Esophagus muscularis mucosa (tissue), 4 donors: ENCODE results near the gene GABRA4. TPM values are rescaled to one million over a fixed set of nuclear protein-coding genes. Genes with fewer than 3 reads are reported as not detected.
A peak's percentile ranks its signal among the peaks of the same experiment; 100 is the strongest.

Source experiments
- DNase-seq: peaks from one replicate; pipeline ENCODE4 v3.0.0-alpha.2; 2017; ENCODE audit errors: extremely low spot score
- H3K27ac ChIP-seq, 4 donors: fragments of 200-600 bp; sonication (generic); replicated peaks in 1 of 4; 1 replicate in 3 of 4; 2 replicates in 1 of 4; pipeline ENCODE4 v1.5.1; 2016 to 2019; ENCODE audit warnings: mild to moderate bottlenecking in 1 of 4
- H3K27me3 ChIP-seq, 4 donors: fragments of 200-600 bp; sonication (generic); one replicate each; pipeline versions ENCODE4 v1.5.1 to v1.6.0; 2016 to 2019
- H3K36me3 ChIP-seq, 4 donors: fragments of 200-600 bp; sonication (generic); one replicate each; pipeline ENCODE4 v1.5.1; 2016 to 2019
- H3K4me1 ChIP-seq, 4 donors: fragments of 200-600 bp; sonication (generic); one replicate each; pipeline ENCODE4 v1.5.1; 2016 to 2019
- H3K4me3 ChIP-seq, 4 donors: fragments of 200-600 bp; sonication (generic); 1 replicate in 2 of 4; 2 replicates in 2 of 4; pipeline ENCODE4 v1.5.1; 2016 to 2019; ENCODE audit warnings: mild to moderate bottlenecking in 4 of 4, moderate library complexity in 1 of 4
- H3K9me3 ChIP-seq, 4 donors: fragments of 200-600 bp; sonication (generic); 1 replicate in 3 of 4; 2 replicates in 1 of 4; pipeline ENCODE4 v1.5.1; 2016 to 2019
- CTCF ChIP-seq, 3 experiments: fragments of 200-600 bp in 2 of 3; fragments of 450-650 bp in 1 of 3; sonication (generic) in 2 of 3; IDR thresholded peaks; one replicate each; pipeline ENCODE4 v1.5.1; 2017 to 2019; ENCODE audit warnings: antibody characterized with exemption in 3 of 3, mild to moderate bottlenecking in 2 of 3, moderate library complexity in 1 of 3
- EP300 ChIP-seq: sonication (generic); formaldehyde crosslinking; IDR thresholded peaks from one replicate; pipeline ENCODE4 v1.6.1; 2017; ENCODE audit warnings: antibody characterized with exemption
- POLR2A ChIP-seq: fragments of 450-650 bp; IDR thresholded peaks from one replicate; pipeline ENCODE4 v1.6.1; 2017; ENCODE audit warnings: antibody characterized with exemption, moderate library complexity, mild to moderate bottlenecking, low read depth
- POLR2AphosphoS5 ChIP-seq, 2 donors: sonication (generic); formaldehyde crosslinking; IDR thresholded peaks; one replicate each; pipeline ENCODE4 v1.6.1; 2017; ENCODE audit warnings: antibody characterized with exemption in 2 of 2
- WGBS: methylation state at CpG from one replicate; pipeline ENCODE4 v1.1.5; 2018; 5-methylcytosine and 5-hydroxymethylcytosine counted together
- intact Hi-C: fragments of 100-400 bp; cut with DNase I; formaldehyde crosslinking; loops from one replicate; pipeline ENCODE4 v1.15.1; 2023
- total RNA-seq, 4 donors: library from RNA; depleted of rRNA; stranded (reverse); fragments of >200 nt; gene quantifications; one replicate each; pipeline versions ENCODE4 v1.1.0 to v1.2.1, GENCODE V29; 2016

Gene GABRA4
- under 1 TPM in 2 of 4 donors, not detected in 2; under 0.01 TPM for total RNA-seq

GRCh38 chr4:46993075-46994006, at the start of gene GABRA4:
GABRA4 (minus strand) TSS chr4:46993581; CDS start chr4:46993424, 157 bp downstream.
- no peak for DNase-seq
- TF ChIP-seq CTCF (IDR thresholded peaks at IDR 0.05) (no peak), POLR2AphosphoS5 (IDR thresholded peaks at IDR 0.05) (no peak), POLR2A (no peak), EP300 (no peak)
- intact Hi-C loops: no loop called here
- H3K36me3 ChIP-seq: no peaks in the 10 kb centered on the region
- no peak within 1 kb of the TSS for H3K27ac ChIP-seq
- peaks cover 0 to 15% (median 14%) of the 10 kb centered on the region in 4 donors for H3K4me1 ChIP-seq
- H3K9me3 ChIP-seq: no peaks in the 10 kb centered on the region
- peaks cover 0 to 50% (median 5%) of the 10 kb centered on the region in 4 donors for H3K27me3 ChIP-seq
- 3% methylated on average over 40 of the region's 67 CpGs for WGBS
- H3K4me3 ChIP-seq: peak within 1 kb of the TSS; percentile 8 to 41 (median 26)

- no peaks in the 10 kb centered on the region for H3K36me3 ChIP-seq
- WGBS: 93% methylated on average over 3 of the region's 3 CpGs
- H3K9me3 ChIP-seq: no peaks in the 10 kb centered on the region
- no peak overlapping the region for H3K27ac ChIP-seq
- no peaks in the 10 kb centered on the region for H3K27me3 ChIP-seq
- DNase-seq: no peak
- TF ChIP-seq EP300: no peak
- no peak for TF ChIP-seq POLR2AphosphoS5 (IDR thresholded peaks at IDR 0.05)
- no peak for TF ChIP-seq POLR2A
- no peak for TF ChIP-seq CTCF (IDR thresholded peaks at IDR 0.05)
- no peak overlapping the region for H3K4me3 ChIP-seq
- intact Hi-C loops: no loop called here
- H3K4me1 ChIP-seq: no peaks in the 10 kb centered on the region
Observed at GRCh38 chr4:47040828-47041227, 47.4 kb upstream of the GABRA4 start.

GRCh38 chr4:47038263-47038662, 44.9 kb upstream of the GABRA4 start:
- TF ChIP-seq POLR2AphosphoS5 (IDR thresholded peaks at IDR 0.05) (no peak), EP300 (no peak), POLR2A (no peak), CTCF (IDR thresholded peaks at IDR 0.05) (no peak)
- Histone ChIP-seq H3K4me3 (no peak overlapping the region), H3K9me3 (no peaks in the 10 kb centered on the region), H3K27me3 (peaks cover 0 to under 1% (median 0%) of the 10 kb centered on the region in 4 donors), H3K36me3 (no peaks in the 10 kb centered on the region), H3K4me1 (no peaks in the 10 kb centered on the region), H3K27ac (no peak overlapping the region)
- DNase-seq: no peak
- intact Hi-C loops: loop anchor here (10.0 kb wide), 1 partner anchor 193 kb away; no protein-coding TSS in a partner anchor
- WGBS: 26% methylated on average over 1 of the region's 1 CpG

GRCh38 chr4:47032405-47033106, 39.2 kb upstream of the GABRA4 start:
- TF ChIP-seq CTCF (IDR thresholded peaks at IDR 0.05) (peak; percentile 9 to 50 (median 18)), EP300 (no peak)
- Histone ChIP-seq H3K27me3 (peaks cover 0 to 29% (median 8%) of the 10 kb centered on the region in 4 donors), H3K36me3 (no peaks in the 10 kb centered on the region), H3K27ac (no peak overlapping the region), H3K4me3 (peak overlapping the region; percentile 42 to 52 (median 47)), H3K9me3 (no peaks in the 10 kb centered on the region), H3K4me1 (peaks cover 4 to 20% (median 17%) of the 10 kb centered on the region in 4 donors)
- no peak for DNase-seq
- 8% methylated on average over 22 of the region's 47 CpGs for WGBS
- intact Hi-C loops: loop anchor here (10.0 kb wide), 1 partner anchor 188 kb away; no protein-coding TSS in a partner anchor
